ENCODE results near the gene EYS.
"Not testable (repeated sequence)": the region's sequence is repeated elsewhere in the genome, so short reads cannot be mapped to it uniquely, and the experiment has no call there.

EYS gene

DNA sequence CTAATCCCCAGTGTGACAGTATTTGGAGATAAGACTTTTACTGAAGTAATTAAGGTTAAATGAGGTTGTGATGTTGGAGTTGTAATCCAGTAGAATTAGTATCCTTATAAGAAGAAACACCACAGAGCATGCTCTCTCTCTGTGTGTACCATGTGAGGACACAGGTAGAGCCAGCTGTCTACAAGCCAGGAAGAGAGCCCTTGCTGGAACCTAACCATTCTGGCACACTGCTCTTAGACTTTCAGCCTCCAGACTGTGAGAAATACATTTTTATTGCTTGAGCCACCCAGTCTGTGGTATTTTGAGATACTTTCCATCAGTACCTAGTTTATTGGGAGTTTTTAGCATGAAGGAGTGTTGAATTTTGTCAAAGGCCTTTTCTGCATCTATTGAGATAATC, 1961.2 kb downstream of the EYS start:
- DNase-seq, result no peak

- no peak for DNase-seq
Observed at GRCh38 chr6:63744810-63745209, 1962.2 kb downstream of the EYS start.

GRCh38 chr6:63743691-63744090, 1963.3 kb downstream of the EYS start:
- DNase-seq, result no peak

DNA sequence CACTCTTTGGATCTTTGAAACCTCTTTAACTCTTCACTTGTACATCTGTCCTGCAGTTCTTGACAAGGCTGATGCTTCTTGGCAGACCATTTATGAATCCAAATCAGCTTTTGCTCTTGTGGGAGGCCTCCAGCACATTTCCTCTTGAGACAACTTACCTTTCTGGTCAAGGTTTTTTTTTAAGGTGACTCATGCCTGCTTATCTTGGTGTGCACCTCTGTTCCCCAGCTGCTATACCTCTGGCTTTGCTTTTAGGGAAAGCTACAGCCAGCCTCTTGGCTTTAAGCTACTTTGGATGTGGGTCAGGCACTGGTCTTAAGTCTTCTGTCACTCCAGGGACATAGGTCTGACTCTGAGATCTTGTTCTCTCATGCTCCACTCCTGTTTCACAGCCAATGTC, 1965.0 kb downstream of the EYS start:
- no peak for DNase-seq

DNA sequence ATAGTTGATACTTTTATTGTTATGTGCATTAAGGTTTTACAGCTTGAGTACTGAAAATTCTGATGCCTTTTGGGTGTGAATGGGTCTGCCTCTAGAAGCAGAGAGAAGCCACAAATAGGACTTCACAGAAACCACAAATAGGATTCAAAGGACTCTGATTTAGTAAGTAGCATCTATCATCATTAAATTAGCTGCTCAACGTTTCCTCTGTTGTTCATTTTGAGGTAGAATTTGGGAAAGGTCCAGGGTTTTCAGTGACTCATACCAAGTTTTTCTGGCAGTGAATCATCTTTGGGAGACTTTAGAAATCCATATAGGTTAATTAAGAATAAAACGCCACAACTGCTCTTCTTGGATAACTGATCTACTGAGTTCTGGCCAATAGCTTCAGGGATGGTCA, 1966.3 kb downstream of the EYS start:
- no peak for DNase-seq

GRCh38 chr6:63739094-63739687, 1967.8 kb downstream of the EYS start:
- DNase-seq, result no peak

DNA sequence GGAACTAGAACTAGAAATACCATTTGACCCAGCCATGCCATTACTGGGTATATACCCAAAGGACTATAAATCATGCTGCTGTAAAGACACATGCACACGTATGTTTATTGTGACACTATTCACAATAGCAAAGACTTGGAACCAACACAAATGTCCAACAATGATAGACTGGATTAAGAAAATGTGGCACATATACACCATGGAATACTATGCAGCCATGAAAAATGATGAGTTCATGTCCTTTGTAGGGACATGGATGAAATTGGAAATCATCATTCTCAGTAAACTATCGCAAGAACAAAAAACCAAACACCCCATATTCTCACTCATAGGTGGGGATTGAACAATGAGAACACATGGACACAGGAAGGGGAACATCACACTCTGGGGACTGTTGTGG, 1968.8 kb downstream of the EYS start:
- DNase-seq, result not testable (repeated sequence)

DNA sequence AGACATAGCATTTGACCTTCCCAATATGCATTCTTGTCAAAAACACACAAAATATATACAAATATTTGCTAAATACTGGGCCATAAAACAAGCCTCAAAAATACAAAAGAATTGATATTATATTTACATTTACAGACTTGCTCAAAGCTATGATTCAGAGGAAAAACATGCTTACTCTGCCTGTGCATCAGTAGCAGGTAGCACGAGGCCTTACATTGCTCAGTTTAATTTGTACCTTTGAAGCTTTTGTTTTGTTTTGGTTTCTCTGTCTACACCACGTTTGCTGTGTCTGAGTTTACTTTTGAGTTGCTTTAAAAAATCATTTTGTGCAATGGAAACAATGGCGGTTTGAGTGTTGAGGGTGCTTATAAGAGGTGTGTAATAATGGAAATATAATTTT, 1972.1 kb downstream of the EYS start:
- no peak for DNase-seq

DNA sequence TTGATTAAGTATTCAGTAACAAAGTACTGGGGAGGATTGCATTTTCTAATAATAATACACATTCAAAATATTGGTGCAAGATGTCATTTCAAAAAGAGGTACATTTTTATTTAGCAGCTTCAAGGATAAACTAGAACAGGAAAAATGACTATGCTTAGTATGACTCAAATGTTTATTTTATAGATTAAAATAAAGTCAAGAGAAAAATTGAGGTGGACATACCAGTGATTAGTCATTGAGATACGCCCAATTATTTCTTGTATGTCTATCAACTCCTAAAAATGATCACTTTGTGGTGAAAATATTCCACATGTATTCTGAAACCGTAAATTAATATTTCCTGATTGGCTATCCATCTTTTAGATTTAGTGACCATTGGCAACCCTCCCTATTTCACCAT, 1974.7 kb downstream of the EYS start:
- no peak for DNase-seq

DNA sequence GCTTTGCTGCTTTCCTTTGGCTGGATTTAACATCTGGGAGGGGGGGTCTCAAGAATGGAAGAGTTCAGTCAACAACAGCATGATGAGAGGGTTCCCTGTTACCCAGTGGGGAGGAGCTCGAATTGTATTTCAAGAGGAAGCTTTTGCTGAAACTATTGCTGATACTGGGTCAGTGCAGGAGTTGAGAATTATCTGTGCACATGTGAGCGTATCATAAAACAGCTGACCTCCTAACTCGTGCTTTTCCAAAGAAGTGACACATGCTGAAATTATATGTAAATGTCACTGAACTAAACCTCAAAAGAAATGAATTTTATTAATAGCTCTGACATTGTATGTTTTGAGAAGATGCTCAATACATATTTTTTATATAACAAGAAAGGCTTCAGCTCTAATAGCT, 1975.1 kb downstream of the EYS start:
- DNase-seq, result no peak

GRCh38 chr6:63730311-63730710, 1976.7 kb downstream of the EYS start:
- no peak for DNase-seq

DNA sequence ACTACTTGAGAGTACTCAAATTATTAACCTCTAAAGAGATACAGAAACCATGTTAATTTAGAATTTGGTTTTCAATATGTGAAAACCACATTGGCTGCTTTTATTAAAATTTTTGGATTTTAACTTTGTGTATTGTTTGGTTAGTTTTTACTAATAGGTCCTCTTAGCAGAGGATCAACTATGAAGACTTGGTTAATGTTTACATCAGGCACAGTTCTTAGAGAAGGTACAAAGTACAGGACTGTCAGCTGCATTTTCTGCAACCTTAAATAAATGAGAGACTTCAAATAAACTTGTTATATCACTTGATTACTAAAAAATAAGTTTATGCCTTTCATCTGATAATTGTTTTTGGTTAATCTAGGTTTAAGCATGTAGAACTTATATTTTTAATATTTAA, 1982.3 kb downstream of the EYS start:
- no peak for DNase-seq

- DNase-seq, result no peak
Observed at GRCh38 chr6:63721181-63721580, 1985.8 kb downstream of the EYS start.

DNA sequence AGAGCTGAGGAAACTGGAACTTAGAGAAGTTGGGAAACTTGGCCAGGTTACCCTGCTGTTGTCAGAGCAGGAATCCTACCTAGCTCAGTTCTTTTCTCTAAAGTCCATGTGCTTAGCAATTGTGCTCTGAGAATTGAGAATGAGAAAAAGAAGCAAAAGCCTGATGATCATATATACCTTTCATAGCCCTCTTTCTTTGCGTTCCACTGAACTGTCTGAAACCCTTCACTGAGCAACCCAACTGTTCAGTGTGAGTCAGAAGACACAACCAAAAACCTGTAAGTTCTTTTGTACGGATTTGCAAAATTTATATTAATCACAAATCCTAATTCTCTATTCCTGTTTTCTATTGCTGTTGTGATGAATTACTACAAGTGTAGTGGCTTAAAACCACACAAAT, 1990.9 kb downstream of the EYS start:
- DNase-seq, result no peak

- no peak for DNase-seq
Observed at GRCh38 chr6:63714091-63714490, 1992.9 kb downstream of the EYS start.

- DNase-seq, result no peak
Observed at GRCh38 chr6:63713332-63713731, 1993.7 kb downstream of the EYS start.

GRCh38 chr6:63709148-63709547, 1997.9 kb downstream of the EYS start:
- DNase-seq, result no peak

GRCh38 chr6:63708631-63709030, 1998.4 kb downstream of the EYS start:
- no peak for DNase-seq

- no peak for DNase-seq
Observed at GRCh38 chr6:63706630-63707029, 2000.4 kb downstream of the EYS start.

DNA sequence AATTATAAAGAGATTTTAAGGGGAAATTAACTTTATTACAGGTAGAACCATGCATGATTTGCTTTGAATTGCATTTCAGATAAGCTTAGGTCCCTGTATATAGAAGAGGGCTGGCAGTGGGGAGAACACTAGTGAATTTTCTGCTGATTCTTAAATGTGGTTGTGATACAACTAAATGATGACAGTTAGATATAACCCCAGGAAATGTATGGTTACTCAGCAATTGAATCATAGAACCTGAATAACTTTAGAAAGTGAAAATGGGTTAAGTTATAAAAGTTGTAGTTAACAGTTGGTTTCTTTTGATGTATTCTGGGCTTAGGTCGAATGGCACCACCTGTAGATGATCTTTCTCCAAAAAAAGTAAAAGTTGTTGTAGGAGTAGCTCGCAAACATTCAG, 2001.3 kb downstream of the EYS start:
- no peak for DNase-seq

DNA sequence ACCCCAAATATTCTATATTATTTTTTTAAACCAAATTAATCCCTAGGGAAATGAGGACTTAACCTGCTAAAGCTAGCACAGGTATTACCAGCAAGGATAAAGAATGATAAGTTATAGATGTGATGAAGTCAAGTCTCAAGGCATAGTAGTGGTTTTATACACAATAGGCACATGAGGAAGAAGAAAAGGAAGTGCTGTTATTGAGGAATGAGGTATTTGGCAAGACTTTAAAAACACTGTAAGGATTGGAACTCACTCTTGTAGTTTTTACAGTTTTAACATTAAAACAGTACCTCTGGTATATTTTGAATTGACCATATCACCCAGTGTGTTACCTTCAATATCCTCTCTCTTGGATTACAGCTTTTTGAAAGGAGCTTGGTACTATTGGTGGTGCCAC, 2016.8 kb downstream of the EYS start:
- no peak for DNase-seq

- no peak for DNase-seq
Observed at GRCh38 chr6:63689421-63689820, 2017.6 kb downstream of the EYS start.

- DNase-seq, result no peak
Observed at GRCh38 chr6:63685446-63686379, 2021.3 kb downstream of the EYS start.

- DNase-seq, result no peak
Observed at GRCh38 chr6:63683071-63683603, 2023.9 kb downstream of the EYS start.
